ENCODE measurements around the gene AAK1.

DNA sequence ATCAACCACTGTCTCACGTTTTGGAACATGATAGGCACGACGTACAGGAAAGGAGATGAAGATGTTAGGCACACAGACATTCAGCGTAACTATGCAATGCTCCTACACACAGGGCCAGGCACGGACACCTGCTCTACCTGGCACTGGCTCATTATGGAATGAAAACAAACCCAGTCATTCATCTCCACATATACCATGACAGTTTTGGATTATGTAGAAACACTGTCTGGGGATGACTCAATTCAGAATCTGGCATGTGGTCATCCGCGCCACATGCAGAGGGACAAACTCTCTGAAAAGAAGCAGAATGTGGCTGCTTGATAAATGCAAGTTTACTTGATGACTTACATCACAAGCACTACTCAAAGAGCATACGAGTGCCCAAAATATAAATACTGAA is 176.8 kb downstream of the AAK1 start:
- TF ChIP-seq, protein P1, sequence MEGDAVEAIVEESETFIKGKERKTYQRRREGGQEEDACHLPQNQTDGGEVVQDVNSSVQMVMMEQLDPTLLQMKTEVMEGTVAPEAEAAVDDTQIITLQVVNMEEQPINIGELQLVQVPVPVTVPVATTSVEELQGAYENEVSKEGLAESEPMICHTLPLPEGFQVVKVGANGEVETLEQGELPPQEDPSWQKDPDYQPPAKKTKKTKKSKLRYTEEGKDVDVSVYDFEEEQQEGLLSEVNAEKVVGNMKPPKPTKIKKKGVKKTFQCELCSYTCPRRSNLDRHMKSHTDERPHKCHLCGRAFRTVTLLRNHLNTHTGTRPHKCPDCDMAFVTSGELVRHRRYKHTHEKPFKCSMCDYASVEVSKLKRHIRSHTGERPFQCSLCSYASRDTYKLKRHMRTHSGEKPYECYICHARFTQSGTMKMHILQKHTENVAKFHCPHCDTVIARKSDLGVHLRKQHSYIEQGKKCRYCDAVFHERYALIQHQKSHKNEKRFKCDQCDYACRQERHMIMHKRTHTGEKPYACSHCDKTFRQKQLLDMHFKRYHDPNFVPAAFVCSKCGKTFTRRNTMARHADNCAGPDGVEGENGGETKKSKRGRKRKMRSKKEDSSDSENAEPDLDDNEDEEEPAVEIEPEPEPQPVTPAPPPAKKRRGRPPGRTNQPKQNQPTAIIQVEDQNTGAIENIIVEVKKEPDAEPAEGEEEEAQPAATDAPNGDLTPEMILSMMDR (IDR thresholded peaks at IDR 0.05; ENCODE audit: insufficient read depth, low read depth, low read length), result no peak
- no peak for TF ChIP-seq EZH2 (IDR thresholded peaks at IDR 0.05; ENCODE audit: insufficient read depth, low read length)

Measured in astrocyte (in vitro differentiated cells and primary cell).